NT2/D1 (cell line): Measurements from ENCODE around the gene WNT5B.

Experiments
- DNase-seq: peaks from one replicate; pipeline ENCODE4 v3.0.0-alpha.2; 2011; ENCODE audit warnings: low read depth, low spot score
- H3K27me3 ChIP-seq: 2 replicates; pipeline ENCODE4 v1.6.0; 2011; ENCODE audit warnings: mild to moderate bottlenecking; ENCODE audit not compliant: insufficient read length, insufficient read depth
- H3K36me3 ChIP-seq: 2 replicates; pipeline ENCODE4 v1.6.1; 2011; ENCODE audit warnings: mild to moderate bottlenecking, low read length, mixed read lengths; ENCODE audit not compliant: insufficient read depth, insufficient read length
- H3K4me1 ChIP-seq: 2 replicates; pipeline ENCODE4 v1.5.1; 2011; ENCODE audit not compliant: insufficient read depth, insufficient read length
- H3K4me3 ChIP-seq: 2 replicates; pipeline ENCODE4 v1.5.1; 2011; ENCODE audit warnings: low read depth; ENCODE audit not compliant: insufficient read length
- H3K9ac ChIP-seq: 2 replicates; pipeline ENCODE4 v1.6.0; 2011; ENCODE audit warnings: low read depth; ENCODE audit not compliant: insufficient read length
- H3K9me3 ChIP-seq: 2 replicates; pipeline ENCODE4 v1.5.1; 2011; ENCODE audit warnings: mild to moderate bottlenecking, low read length; ENCODE audit not compliant: insufficient read depth
- SUZ12 ChIP-seq: IDR thresholded peaks from 2 replicates; pipeline ENCODE4 v1.6.1; 2011; ENCODE audit not compliant: insufficient read length, insufficient read depth; ENCODE audit errors: extremely low read depth
- YY1 ChIP-seq: IDR thresholded peaks from 2 replicates; pipeline ENCODE4 v1.6.1; 2011; ENCODE audit not compliant: insufficient read length, insufficient read depth
- ZNF274 ChIP-seq: IDR thresholded peaks from 2 replicates; pipeline ENCODE4 v1.6.1; 2011; ENCODE audit warnings: mild to moderate bottlenecking, low read depth, low read length

The WNT5B gene

GRCh38 chr12:1610072-1610643 is 18.9 kb upstream of the WNT5B start:
- TF ChIP-seq YY1 (no peak), ZNF274 (no peak), SUZ12 (no peak)
- Histone ChIP-seq H3K9ac (no peak overlapping the region), H3K4me1 (peaks cover 6% of the 10 kb centered on the region), H3K4me3 (no peak overlapping the region), H3K36me3 (no peaks in the 10 kb centered on the region), H3K27me3 (no peaks in the 10 kb centered on the region), H3K9me3 (no peaks in the 10 kb centered on the region)
- DNase-seq: no peak

DNA sequence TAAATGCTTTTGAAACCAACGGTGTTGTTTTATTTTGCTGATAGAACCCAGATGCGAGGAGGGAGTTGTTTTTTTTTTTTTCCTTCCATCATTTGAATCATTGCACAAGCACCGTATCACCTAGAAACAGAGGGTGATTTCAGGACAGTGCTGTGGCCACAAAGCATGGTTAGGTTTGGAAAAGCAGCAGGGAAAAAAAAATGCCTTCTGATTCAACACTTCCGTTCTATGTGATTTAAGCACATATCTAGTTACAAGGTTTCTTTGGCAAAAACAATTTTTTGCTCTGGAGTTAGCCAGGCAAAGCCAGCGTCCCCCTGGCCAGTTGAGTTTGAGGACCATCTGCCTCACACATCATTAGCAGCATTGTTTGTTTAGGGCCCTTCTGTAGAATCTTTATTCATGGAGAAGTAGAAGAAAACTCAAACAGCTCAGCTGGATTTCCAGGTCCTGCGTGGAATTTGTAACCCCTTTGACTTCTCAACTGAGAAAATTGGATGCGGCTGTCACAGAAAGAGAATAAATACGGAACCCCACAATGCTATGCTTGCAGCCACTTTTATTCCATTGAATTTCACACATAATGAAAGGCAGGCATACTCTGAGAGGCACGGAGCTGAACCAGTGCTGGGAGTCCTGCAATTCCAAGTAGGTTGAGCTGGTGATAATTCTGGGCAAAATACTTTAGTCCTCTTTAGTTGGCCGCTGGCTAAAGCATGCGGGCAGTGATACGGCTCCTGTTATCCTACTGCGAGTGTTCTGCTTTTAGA is 17.0 kb upstream of the WNT5B start:
- no peak for TF ChIP-seq SUZ12
- TF ChIP-seq ZNF274: no peak
- TF ChIP-seq YY1: no peak
- H3K4me3 ChIP-seq: no peak overlapping the region
- no peaks in the 10 kb centered on the region for H3K4me1 ChIP-seq
- H3K9me3 ChIP-seq: no peaks in the 10 kb centered on the region
- H3K36me3 ChIP-seq: no peaks in the 10 kb centered on the region
- no peak overlapping the region for H3K9ac ChIP-seq
- H3K27me3 ChIP-seq: no peaks in the 10 kb centered on the region
- no peak for DNase-seq

GRCh38 chr12:1613860-1614259 is 15.2 kb upstream of the WNT5B start:
- no peak overlapping the region for H3K9ac ChIP-seq
- TF ChIP-seq ZNF274: no peak
- no peak for TF ChIP-seq SUZ12
- no peak for TF ChIP-seq YY1
- no peaks in the 10 kb centered on the region for H3K36me3 ChIP-seq
- no peaks in the 10 kb centered on the region for H3K9me3 ChIP-seq
- no peak for DNase-seq
- H3K4me1 ChIP-seq: no peaks in the 10 kb centered on the region
- no peaks in the 10 kb centered on the region for H3K27me3 ChIP-seq
- H3K4me3 ChIP-seq: no peak overlapping the region

DNA sequence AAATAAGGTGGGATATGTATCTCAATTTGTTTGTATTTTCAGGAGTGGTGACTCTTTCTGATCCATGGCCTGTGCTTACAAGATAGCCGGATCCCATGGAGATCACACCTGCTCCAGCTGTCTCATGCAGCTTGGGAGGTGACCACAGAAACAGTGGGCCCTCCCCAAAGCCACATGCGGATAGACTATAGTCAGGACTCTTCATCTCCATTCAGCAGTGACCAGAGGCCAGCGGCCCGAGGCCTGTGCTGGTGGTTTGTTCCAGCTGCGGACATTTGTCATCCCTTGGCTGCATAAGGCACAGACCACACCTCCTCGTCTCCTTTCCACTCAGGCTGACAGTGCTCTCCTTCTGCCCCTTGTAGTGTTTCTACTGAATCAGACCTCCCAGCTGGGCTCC is 14.7 kb upstream of the WNT5B start:
- Histone ChIP-seq H3K36me3 (no peaks in the 10 kb centered on the region), H3K4me3 (no peak overlapping the region), H3K27me3 (no peaks in the 10 kb centered on the region), H3K9me3 (no peaks in the 10 kb centered on the region), H3K9ac (no peak overlapping the region), H3K4me1 (no peaks in the 10 kb centered on the region)
- TF ChIP-seq YY1: no peak
- TF ChIP-seq SUZ12: no peak
- TF ChIP-seq ZNF274: no peak
- no peak for DNase-seq

DNA sequence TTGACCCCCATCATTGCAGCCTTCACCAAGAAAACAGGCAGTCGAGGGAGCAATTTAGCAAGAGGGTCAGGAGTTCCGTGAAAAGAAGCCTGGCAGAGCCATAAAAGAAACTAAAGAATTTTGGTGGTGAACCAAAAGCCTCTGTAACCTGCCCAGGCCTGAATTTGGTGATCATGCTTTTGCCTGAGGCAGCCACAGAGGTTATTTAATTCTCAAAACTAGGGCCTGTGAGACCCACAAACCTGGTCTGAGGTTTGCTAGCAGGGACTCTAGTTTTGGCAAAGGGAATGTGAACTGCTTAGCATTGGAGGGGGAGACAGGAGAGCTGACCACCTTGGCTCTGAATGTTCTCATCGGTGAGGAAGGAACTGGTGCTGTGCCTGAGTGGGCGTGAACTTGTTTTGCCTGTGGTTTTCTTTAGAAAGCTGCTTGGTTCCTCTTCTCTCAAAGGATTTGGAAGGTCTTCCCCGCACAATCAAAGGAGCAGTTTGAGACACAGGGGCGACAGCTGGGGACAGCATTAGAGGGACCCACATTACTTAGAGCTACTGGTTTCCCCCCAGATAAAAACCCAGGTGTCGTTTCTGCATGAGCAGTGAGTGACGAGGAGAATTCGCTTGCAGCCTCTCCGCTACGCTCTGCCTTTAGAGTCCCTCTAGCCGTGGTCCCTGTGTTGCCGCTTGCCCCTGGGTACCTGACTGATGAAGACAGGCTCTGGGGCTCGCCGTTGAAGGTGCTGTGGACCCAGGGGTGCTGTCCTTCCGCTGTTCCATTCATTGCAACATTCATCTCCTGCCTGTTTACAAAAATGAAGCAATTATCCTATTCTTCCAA is 12.6 kb upstream of the WNT5B start:
- no peak for DNase-seq
- Histone ChIP-seq H3K9ac (no peak overlapping the region), H3K27me3 (no peaks in the 10 kb centered on the region), H3K4me3 (no peak overlapping the region), H3K4me1 (no peaks in the 10 kb centered on the region), H3K9me3 (no peaks in the 10 kb centered on the region), H3K36me3 (no peaks in the 10 kb centered on the region)
- TF ChIP-seq SUZ12 (no peak), ZNF274 (no peak), YY1 (no peak)

- DNase-seq: no peak
- no peak for TF ChIP-seq YY1
- TF ChIP-seq SUZ12: no peak
- no peak for TF ChIP-seq ZNF274
- no peaks in the 10 kb centered on the region for H3K36me3 ChIP-seq
- H3K27me3 ChIP-seq: no peaks in the 10 kb centered on the region
- no peak overlapping the region for H3K9ac ChIP-seq
- H3K4me3 ChIP-seq: no peak overlapping the region
- H3K4me1 ChIP-seq: peaks cover 4% of the 10 kb centered on the region
- no peaks in the 10 kb centered on the region for H3K9me3 ChIP-seq
These were observed 10.5 kb upstream of the WNT5B start for GRCh38 chr12:1618489-1618888.

DNA sequence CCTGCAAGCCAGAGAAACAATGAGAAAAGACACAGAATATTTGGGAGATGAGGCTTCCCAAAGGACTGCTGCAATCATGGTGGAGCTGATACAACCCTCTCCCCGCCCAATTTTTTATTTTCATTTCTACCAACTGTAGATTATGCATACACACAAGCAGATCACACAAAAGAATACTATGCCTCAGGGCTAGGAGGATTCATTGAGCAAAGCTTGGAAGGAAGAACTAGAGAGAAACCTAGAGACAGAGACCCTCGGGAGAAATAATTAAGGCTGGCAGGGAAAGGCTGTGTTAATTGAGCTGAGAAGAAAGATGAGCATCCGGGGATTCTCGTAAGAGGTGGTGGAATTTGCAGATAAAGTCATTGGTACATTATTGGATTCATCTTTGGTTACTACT is 9.9 kb upstream of the WNT5B start:
- H3K36me3 ChIP-seq: no peaks in the 10 kb centered on the region
- H3K9me3 ChIP-seq: no peaks in the 10 kb centered on the region
- peaks cover 4% of the 10 kb centered on the region for H3K4me1 ChIP-seq
- H3K27me3 ChIP-seq: no peaks in the 10 kb centered on the region
- no peak overlapping the region for H3K9ac ChIP-seq
- no peak for DNase-seq
- H3K4me3 ChIP-seq: no peak overlapping the region
- TF ChIP-seq ZNF274: no peak
- no peak for TF ChIP-seq SUZ12
- TF ChIP-seq YY1: no peak
